ENCODE results near the gene PPEF2. TPM values are rescaled to one million over a fixed set of nuclear protein-coding genes. Genes with fewer than 3 reads are reported as not detected.

The PPEF2 gene
- total RNA-seq, result 1 to 10 TPM in 1 of 7 donors, under 1 TPM in 5, not detected in 1; 0.07 to 3.4 (median 0.41) TPM
- under 1 TPM in 2 of 3 donors, not detected in 1; 0.06 to 0.07 TPM for polyA plus RNA-seq
- long read RNA-seq, donor 1, result 0 reads
- long read RNA-seq, donor 2, result 0 reads

- WGBS, 5 donors, result 76 to 87% (median 82%) methylated on average over 5 of the region's 5 CpGs
- DNase-seq, result no peak
- peak within 1 kb of the TSS in 6 of 8 donors; percentile 24 to 76 (median 48) for H3K27ac ChIP-seq
- no peaks in the 10 kb centered on the region for H3K36me3 ChIP-seq
- no peaks in the 10 kb centered on the region for H3K9me3 ChIP-seq
- no peaks in the 10 kb centered on the region for H3K27me3 ChIP-seq (replicated peaks in 1 of 7)
- peaks cover 6 to 19% (median 16%) of the 10 kb centered on the region in 6 donors for H3K4me1 ChIP-seq
- TF ChIP-seq CTCF (IDR thresholded peaks at IDR 0.05 in 8 of 11, conservative IDR thresholded peaks at IDR 0.05 in 3 of 11) (no peak), POLR2AphosphoS5 (IDR thresholded peaks at IDR 0.05) (no peak), POLR2A (IDR thresholded peaks at IDR 0.05) (no peak)
- H3K4me3 ChIP-seq, result no peak within 1 kb of the TSS
- intact Hi-C loops (cut with DNase I; ENCODE audit: low total_unique reads), result no loop called here
Observed at GRCh38 chr4:75902352-75902751, at the start of gene PPEF2. PPEF2 (minus strand) TSS chr4:75902452; CDS start chr4:75896325, 6,127 bp downstream.

GRCh38 chr4:75950213-75950815, 48.1 kb upstream of the PPEF2 start:
- Histone ChIP-seq H3K9me3 (no peaks in the 10 kb centered on the region), H3K36me3 (peaks cover 0 to 97% (median 69%) of the 10 kb centered on the region in 6 donors), H3K4me1 (peaks cover 0 to 13% (median 0%) of the 10 kb centered on the region in 6 donors), H3K27ac (no peak overlapping the region), H3K4me3 (no peak overlapping the region), H3K27me3 (replicated peaks in 1 of 7) (no peaks in the 10 kb centered on the region)
- 76 to 93% (median 87%) methylated on average over 3 of the region's 3 CpGs for WGBS, 5 donors
- intact Hi-C loops (cut with DNase I; ENCODE audit: low total_unique reads), result no loop called here
- TF ChIP-seq POLR2AphosphoS5 (IDR thresholded peaks at IDR 0.05) (no peak), CTCF (IDR thresholded peaks at IDR 0.05 in 8 of 11, conservative IDR thresholded peaks at IDR 0.05 in 3 of 11) (no peak), POLR2A (IDR thresholded peaks at IDR 0.05) (no peak)
- DNase-seq, result no peak

GRCh38 chr4:75948822-75949444, 46.7 kb upstream of the PPEF2 start:
- 61 to 82% (median 69%) methylated on average over 5 of the region's 5 CpGs for WGBS, 5 donors
- Histone ChIP-seq H3K27me3 (replicated peaks in 1 of 7) (no peaks in the 10 kb centered on the region), H3K36me3 (peaks cover 0 to 87% (median 55%) of the 10 kb centered on the region in 6 donors), H3K4me1 (peaks cover 0 to 13% (median 0%) of the 10 kb centered on the region in 6 donors), H3K9me3 (no peaks in the 10 kb centered on the region), H3K27ac (peak overlapping the region in 1 of 8 donors; percentile 31), H3K4me3 (no peak overlapping the region)
- intact Hi-C loops (cut with DNase I; ENCODE audit: low total_unique reads), result no loop called here
- no peak for DNase-seq
- TF ChIP-seq POLR2AphosphoS5 (IDR thresholded peaks at IDR 0.05) (no peak), CTCF (IDR thresholded peaks at IDR 0.05 in 8 of 11, conservative IDR thresholded peaks at IDR 0.05 in 3 of 11) (no peak), POLR2A (IDR thresholded peaks at IDR 0.05) (no peak)

- peak within 1 kb of the TSS; percentile 84 to 94 (median 90) for H3K27ac ChIP-seq
- DNase-seq, result peak; percentile 98
- H3K36me3 ChIP-seq, result peaks cover 0 to 34% (median 2%) of the 10 kb centered on the region in 6 donors
- 0 to 1% (median 1%) methylated on average over 7 to 66 of the region's 66 CpGs for WGBS, 5 donors
- TF ChIP-seq CTCF (IDR thresholded peaks at IDR 0.05 in 8 of 11, conservative IDR thresholded peaks at IDR 0.05 in 3 of 11), result peak in 7 of 11 experiments; percentile 35 to 82 (median 65)
- peak in 1 of 3 donors; percentile 55 for TF ChIP-seq POLR2A (IDR thresholded peaks at IDR 0.05)
- TF ChIP-seq POLR2AphosphoS5 (IDR thresholded peaks at IDR 0.05), result peak; percentile 74 to 90 (median 82)
- peak within 1 kb of the TSS; percentile 84 to 99 (median 92) for H3K4me3 ChIP-seq
- H3K4me1 ChIP-seq, result peaks cover 0 to 34% (median 21%) of the 10 kb centered on the region in 6 donors
- H3K27me3 ChIP-seq (replicated peaks in 1 of 7), result peaks cover 0 to 3% (median 0%) of the 10 kb centered on the region in 7 donors
- no peaks in the 10 kb centered on the region for H3K9me3 ChIP-seq
- intact Hi-C loops (cut with DNase I; ENCODE audit: low total_unique reads), result no loop called here
Observed at GRCh38 chr4:75940692-75941253, 38.5 kb upstream of the PPEF2 start, which contains the start of gene NAAA. NAAA (minus strand) TSS chr4:75941013; CDS start chr4:75940949, 64 bp downstream.
